Gastroesophageal sphincter (tissue), 3 donors: ENCODE results near the gene SMURF2.

ENCODE experiments used
- CTCF ChIP-seq, 4 experiments: fragments of 200-600 bp in 2 of 4; fragments of 450-650 bp in 2 of 4; sonication (generic) in 1 of 4; IDR thresholded peaks; one replicate each; pipeline ENCODE4 v1.5.1; 2017 to 2019; ENCODE audit warnings: antibody characterized with exemption in 4 of 4, mild to moderate bottlenecking in 2 of 4, moderate library complexity in 2 of 4
- POLR2AphosphoS5 ChIP-seq: sonication (generic); formaldehyde crosslinking; IDR thresholded peaks from one replicate; pipeline ENCODE4 v1.6.1; 2017; ENCODE audit warnings: antibody characterized with exemption

- TF ChIP-seq CTCF (IDR thresholded peaks at IDR 0.05) (no peak), POLR2AphosphoS5 (no peak)
Observed at GRCh38 chr17:64596988-64597387, 65.1 kb downstream of the SMURF2 start.
